ENCODE data around the gene DPP6. TPM values are rescaled to one million over a fixed set of nuclear protein-coding genes. Genes with fewer than 3 reads are reported as not detected.

The DPP6 gene
- polyA plus RNA-seq, 2 of the 4 experiments (the other 2 are of a cell fraction), result not detected

- POLR2A ChIA-PET, result no interaction called here
- Histone ChIP-seq H3K4me3 (no peak overlapping the region), H3K4me2 (no peak overlapping the region), H3K4me1 (no peaks in the 10 kb centered on the region), H3K27ac (no peak overlapping the region), H3K9me3 (no peaks in the 10 kb centered on the region)
- ATAC-seq, result no peak
- CTCF ChIA-PET, result no interaction called here
- TF ChIP-seq SREBF2 (IDR thresholded peaks at IDR 0.05) (no peak), ESRRA (IDR thresholded peaks at IDR 0.05; ENCODE audit: borderline replicate concordance, low read length) (no peak), HOXB13 (CRISPR knock-in tag; IDR thresholded peaks at IDR 0.05; ENCODE audit: low read depth) (no peak), USF2 (IDR thresholded peaks at IDR 0.05) (no peak), EHF (CRISPR knock-in tag; IDR thresholded peaks at IDR 0.05) (no peak), JUN (IDR thresholded peaks at IDR 0.05) (no peak), NFE2L2 (conservative IDR thresholded peaks at IDR 0.05; ENCODE audit: low read length) (no peak), CHD2 (IDR thresholded peaks at IDR 0.05; ENCODE audit: low read length, partially characterized antibody) (no peak), RAD21 (conservative IDR thresholded peaks at IDR 0.05 in 1 of 2, IDR thresholded peaks at IDR 0.05 in 1 of 2) (no peak), RARB (CRISPR knock-in tag; IDR thresholded peaks at IDR 0.05) (no peak), KDM1A (IDR thresholded peaks at IDR 0.05; ENCODE audit: low read depth) (no peak), TFCP2L1 (CRISPR knock-in tag; IDR thresholded peaks at IDR 0.05) (no peak), CTCF (IDR thresholded peaks at IDR 0.05) (no peak), ZFP36 (IDR thresholded peaks at IDR 0.05; ENCODE audit: borderline replicate concordance, partially characterized antibody) (no peak), GATA3 (IDR thresholded peaks at IDR 0.05; ENCODE audit: borderline replicate concordance) (no peak), POLR2A (IDR thresholded peaks at IDR 0.05; ENCODE audit: low read length) (no peak), E2F6 (IDR thresholded peaks at IDR 0.05; ENCODE audit: borderline replicate concordance, low read depth) (no peak)
- no peak for FAIRE-seq
- WGBS (ENCODE audit: missing lambda C conversion rate), result 3% methylated on average over 5 of the region's 5 CpGs
- DNase-seq (ENCODE audit: low read depth in 1 of 2, low spot score in 1 of 2), result no peak
Observed at GRCh38 chr7:154308928-154309327, 256.7 kb downstream of the DPP6 start.

- 45% methylated on average over 4 of the region's 4 CpGs for WGBS (ENCODE audit: missing lambda C conversion rate)
- no peak overlapping the region for H3K4me3 ChIP-seq
- DNase-seq (ENCODE audit: low read depth in 1 of 2, low spot score in 1 of 2) (no peak), ATAC-seq (no peak), FAIRE-seq (no peak)
- H3K4me2 ChIP-seq, result no peak overlapping the region
- ChIA-PET CTCF (no interaction called here), POLR2A (no interaction called here)
- no peaks in the 10 kb centered on the region for H3K4me1 ChIP-seq
- no peaks in the 10 kb centered on the region for H3K9me3 ChIP-seq
- TF ChIP-seq CBX2 (IDR thresholded peaks at IDR 0.05; ENCODE audit: borderline replicate concordance, low read depth) (no peak), TFCP2L1 (CRISPR knock-in tag; IDR thresholded peaks at IDR 0.05) (no peak), E2F6 (IDR thresholded peaks at IDR 0.05; ENCODE audit: borderline replicate concordance, low read depth) (no peak), NPAS2 (CRISPR knock-in tag; IDR thresholded peaks at IDR 0.05; ENCODE audit: borderline replicate concordance) (no peak), FOSL2 (IDR thresholded peaks at IDR 0.05) (no peak), FOSL2 (CRISPR knock-in tag; IDR thresholded peaks at IDR 0.05) (no peak), EHF (CRISPR knock-in tag; IDR thresholded peaks at IDR 0.05) (no peak), CEBPB (IDR thresholded peaks at IDR 0.05) (no peak), POLR2A (IDR thresholded peaks at IDR 0.05; ENCODE audit: low read length) (no peak), BHLHE40 (IDR thresholded peaks at IDR 0.05; ENCODE audit: low read depth, low read length) (no peak), GATA3 (IDR thresholded peaks at IDR 0.05; ENCODE audit: borderline replicate concordance) (no peak), RAD21 (conservative IDR thresholded peaks at IDR 0.05 in 1 of 2, IDR thresholded peaks at IDR 0.05 in 1 of 2) (no peak)
- no peak overlapping the region for H3K27ac ChIP-seq
Observed at GRCh38 chr7:154310114-154310513, 257.9 kb downstream of the DPP6 start.
